Activated CD4-positive, alpha-beta T cell treated with anti-CD3 and anti-CD28 coated beads, Interleukin-2, Interleukin-6, amounts not matched to agents 100 ng/mL and 50 ng/mL, durations not matched to agents 16 hours and 8 hours (primary cell): ENCODE data around the gene RNU5D-1.
A peak's percentile ranks its signal among the peaks of the same experiment; 100 is the strongest.

ENCODE experiments used
- DNase-seq: peaks from one replicate; pipeline ENCODE4 v3.0.0-alpha.2; 2020

Gene RNU5D-1

GRCh38 chr1:44698138-44698537 lies 32.8 kb downstream of the RNU5D-1 start:
- DNase-seq, result no peak

- peak; percentile 59 for DNase-seq
Measured at GRCh38 chr1:44696789-44697345, 34.1 kb downstream of the RNU5D-1 start.

- DNase-seq, result no peak
Measured at GRCh38 chr1:44696101-44696500, 34.9 kb downstream of the RNU5D-1 start.

GRCh38 chr1:44695671-44696070 lies 35.3 kb downstream of the RNU5D-1 start:
- no peak for DNase-seq

GRCh38 chr1:44694863-44695478 lies 36.0 kb downstream of the RNU5D-1 start:
- DNase-seq, result no peak

- no peak for DNase-seq
Measured at GRCh38 chr1:44693900-44694299, 37.1 kb downstream of the RNU5D-1 start.

GRCh38 chr1:44693159-44693558 lies 37.8 kb downstream of the RNU5D-1 start:
- DNase-seq, result no peak

- DNase-seq, result no peak
Measured at GRCh38 chr1:44689447-44689765, 41.6 kb downstream of the RNU5D-1 start.

GRCh38 chr1:44688760-44689446 lies 42.1 kb downstream of the RNU5D-1 start:
- no peak for DNase-seq

GRCh38 chr1:44685881-44686280 lies 45.1 kb downstream of the RNU5D-1 start:
- DNase-seq, result no peak

- no peak for DNase-seq
Measured at GRCh38 chr1:44685218-44685617, 45.8 kb downstream of the RNU5D-1 start.

- peak; percentile 41 for DNase-seq
Measured at GRCh38 chr1:44684525-44684924, 46.4 kb downstream of the RNU5D-1 start.

- no peak for DNase-seq
Measured at GRCh38 chr1:44682883-44683265, 48.1 kb downstream of the RNU5D-1 start.

- no peak for DNase-seq
Measured at GRCh38 chr1:44681905-44682882, 48.8 kb downstream of the RNU5D-1 start.
